Stomach (tissue), 4 donors: ENCODE measurements around the gene UBQLN1.

Source experiments
- POLR2A ChIP-seq, 4 donors: fragments of 450-650 bp; IDR thresholded peaks; one replicate each; pipeline ENCODE4 v1.6.1; 2016; ENCODE audit warnings: antibody characterized with exemption in 4 of 4, control low read depth in 2 of 4, mild to moderate bottlenecking in 1 of 4, moderate library complexity in 1 of 4
- POLR2AphosphoS5 ChIP-seq, 3 donors: sonication (generic); formaldehyde crosslinking; IDR thresholded peaks; one replicate each; pipeline ENCODE4 v1.6.1; 2016; ENCODE audit warnings: antibody characterized with exemption in 3 of 3
- TF ChIP-seq, protein P1 (sequence below), 7 experiments: fragments of 450-650 bp in 4 of 7; fragments of 200-600 bp in 3 of 7; sonication (generic) in 3 of 7; IDR thresholded peaks; one replicate each; pipeline ENCODE4 v1.5.1; 2016 to 2019; ENCODE audit warnings: antibody characterized with exemption in 7 of 7, control low read depth in 2 of 7, mild to moderate bottlenecking in 1 of 7

DNA sequence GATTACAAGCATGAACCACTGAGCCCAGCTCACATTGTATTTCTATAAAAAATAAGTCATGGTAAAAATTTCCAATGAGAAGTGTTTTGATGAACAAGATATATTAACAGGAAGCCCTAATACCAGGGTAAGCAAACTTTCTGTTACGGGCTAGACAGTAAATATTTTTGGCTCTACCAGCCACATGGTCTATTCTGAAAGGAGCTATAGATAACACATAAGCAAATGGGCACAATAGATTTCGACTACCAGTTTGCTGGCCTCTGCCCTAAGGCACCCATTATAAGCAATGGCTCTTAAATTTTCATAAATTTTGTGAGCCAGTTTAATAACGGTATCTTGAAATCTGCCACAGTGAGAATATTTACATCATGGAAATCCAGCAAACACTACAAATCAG is 8.1 kb downstream of the UBQLN1 start:
- TF ChIP-seq, protein P1, sequence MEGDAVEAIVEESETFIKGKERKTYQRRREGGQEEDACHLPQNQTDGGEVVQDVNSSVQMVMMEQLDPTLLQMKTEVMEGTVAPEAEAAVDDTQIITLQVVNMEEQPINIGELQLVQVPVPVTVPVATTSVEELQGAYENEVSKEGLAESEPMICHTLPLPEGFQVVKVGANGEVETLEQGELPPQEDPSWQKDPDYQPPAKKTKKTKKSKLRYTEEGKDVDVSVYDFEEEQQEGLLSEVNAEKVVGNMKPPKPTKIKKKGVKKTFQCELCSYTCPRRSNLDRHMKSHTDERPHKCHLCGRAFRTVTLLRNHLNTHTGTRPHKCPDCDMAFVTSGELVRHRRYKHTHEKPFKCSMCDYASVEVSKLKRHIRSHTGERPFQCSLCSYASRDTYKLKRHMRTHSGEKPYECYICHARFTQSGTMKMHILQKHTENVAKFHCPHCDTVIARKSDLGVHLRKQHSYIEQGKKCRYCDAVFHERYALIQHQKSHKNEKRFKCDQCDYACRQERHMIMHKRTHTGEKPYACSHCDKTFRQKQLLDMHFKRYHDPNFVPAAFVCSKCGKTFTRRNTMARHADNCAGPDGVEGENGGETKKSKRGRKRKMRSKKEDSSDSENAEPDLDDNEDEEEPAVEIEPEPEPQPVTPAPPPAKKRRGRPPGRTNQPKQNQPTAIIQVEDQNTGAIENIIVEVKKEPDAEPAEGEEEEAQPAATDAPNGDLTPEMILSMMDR (IDR thresholded peaks at IDR 0.05): no peak
- TF ChIP-seq POLR2A (IDR thresholded peaks at IDR 0.05): no peak
- TF ChIP-seq POLR2AphosphoS5 (IDR thresholded peaks at IDR 0.05): no peak
